Measurements from ENCODE around the gene JADE1.

Gene JADE1

GRCh38 chr4:128775916-128776315 is 33.6 kb upstream of the JADE1 start:
- TF ChIP-seq TOX (CRISPR knock-in tag; IDR thresholded peaks at IDR 0.05; ENCODE audit: borderline replicate concordance): no peak
- TF ChIP-seq PPARA (CRISPR knock-in tag; IDR thresholded peaks at IDR 0.05; ENCODE audit: borderline replicate concordance): no peak
- no peak for TF ChIP-seq SNAI2 (CRISPR knock-in tag; IDR thresholded peaks at IDR 0.05)
- no peak for TF ChIP-seq ZNF565 (CRISPR knock-in tag; conservative IDR thresholded peaks at IDR 0.05; ENCODE audit: low read depth)
- TF ChIP-seq ISL1 (CRISPR knock-in tag; IDR thresholded peaks at IDR 0.05): no peak
- no peak for TF ChIP-seq ZNF70 (CRISPR knock-in tag; IDR thresholded peaks at IDR 0.05)
- no peak for TF ChIP-seq BACH2 (CRISPR knock-in tag; IDR thresholded peaks at IDR 0.05; ENCODE audit: borderline replicate concordance)
- no peak for TF ChIP-seq ESRRG (CRISPR knock-in tag; IDR thresholded peaks at IDR 0.05)
- no peak for TF ChIP-seq OSR1 (CRISPR knock-in tag; IDR thresholded peaks at IDR 0.05)
- TF ChIP-seq PATZ1 (CRISPR knock-in tag; IDR thresholded peaks at IDR 0.05; ENCODE audit: borderline replicate concordance): no peak
- TF ChIP-seq POU6F1 (CRISPR knock-in tag; IDR thresholded peaks at IDR 0.05; ENCODE audit: borderline replicate concordance, low read depth): no peak
- TF ChIP-seq TCF4 (CRISPR knock-in tag; IDR thresholded peaks at IDR 0.05; ENCODE audit: borderline replicate concordance): no peak
- TF ChIP-seq CSDC2 (CRISPR knock-in tag; IDR thresholded peaks at IDR 0.05): no peak
- TF ChIP-seq ZFP30 (CRISPR knock-in tag; IDR thresholded peaks at IDR 0.05): no peak
- no peak for TF ChIP-seq GLIS3 (CRISPR knock-in tag; IDR thresholded peaks at IDR 0.05)
- TF ChIP-seq CREB5 (CRISPR knock-in tag; IDR thresholded peaks at IDR 0.05; ENCODE audit: low read depth): no peak
- no peak for TF ChIP-seq ZNF8 (CRISPR knock-in tag; IDR thresholded peaks at IDR 0.05)
- no peak for TF ChIP-seq TSHZ2 (CRISPR knock-in tag; IDR thresholded peaks at IDR 0.05)
- TF ChIP-seq RARB (CRISPR knock-in tag; IDR thresholded peaks at IDR 0.05): no peak
- no peak for ATAC-seq

GRCh38 chr4:128776794-128777216 is 32.7 kb upstream of the JADE1 start:
- TF ChIP-seq ESRRG (CRISPR knock-in tag; IDR thresholded peaks at IDR 0.05) (no peak), TSHZ2 (CRISPR knock-in tag; IDR thresholded peaks at IDR 0.05) (no peak), RARB (CRISPR knock-in tag; IDR thresholded peaks at IDR 0.05) (no peak), ISL1 (CRISPR knock-in tag; IDR thresholded peaks at IDR 0.05) (no peak), ZFP30 (CRISPR knock-in tag; IDR thresholded peaks at IDR 0.05) (no peak), ZNF70 (CRISPR knock-in tag; IDR thresholded peaks at IDR 0.05) (no peak), BACH2 (CRISPR knock-in tag; IDR thresholded peaks at IDR 0.05; ENCODE audit: borderline replicate concordance) (no peak), CREB5 (CRISPR knock-in tag; IDR thresholded peaks at IDR 0.05; ENCODE audit: low read depth) (no peak), SNAI2 (CRISPR knock-in tag; IDR thresholded peaks at IDR 0.05) (no peak), POU6F1 (CRISPR knock-in tag; IDR thresholded peaks at IDR 0.05; ENCODE audit: borderline replicate concordance, low read depth) (no peak), ZNF565 (CRISPR knock-in tag; conservative IDR thresholded peaks at IDR 0.05; ENCODE audit: low read depth) (no peak), ZNF8 (CRISPR knock-in tag; IDR thresholded peaks at IDR 0.05) (no peak), GLIS3 (CRISPR knock-in tag; IDR thresholded peaks at IDR 0.05) (no peak), ZC3H10 (CRISPR knock-in tag; IDR thresholded peaks at IDR 0.05) (no peak), TCF4 (CRISPR knock-in tag; IDR thresholded peaks at IDR 0.05; ENCODE audit: borderline replicate concordance) (no peak), PPARA (CRISPR knock-in tag; IDR thresholded peaks at IDR 0.05; ENCODE audit: borderline replicate concordance) (no peak)
- peak; percentile 98 for ATAC-seq
